ENCODE measurements around the gene CFAP54. TPM values are rescaled to one million over a fixed set of nuclear protein-coding genes. Genes with fewer than 3 reads are reported as not detected.

The CFAP54 gene
- total and polyA plus RNA-seq, 2 experiments from 2014 or later: 0.07 to 0.76 TPM

DNA sequence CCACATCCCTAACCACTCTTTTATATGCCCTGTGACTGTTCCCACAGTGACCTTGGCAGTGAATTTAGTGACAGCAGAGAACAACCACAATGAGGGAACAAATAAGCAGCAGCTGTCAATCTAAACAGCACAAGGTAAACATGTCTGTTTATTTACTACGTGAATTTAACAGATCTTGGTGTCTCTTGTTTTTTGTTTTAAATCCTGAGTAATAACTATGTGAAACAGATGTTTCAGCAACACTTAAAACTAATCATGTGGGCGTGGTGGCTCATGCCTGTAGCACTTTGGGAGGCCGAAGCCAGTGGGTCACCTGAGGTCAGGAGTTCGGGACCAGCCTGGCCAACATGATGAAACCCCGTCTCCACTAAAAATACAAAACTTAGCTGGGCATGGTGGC, 17.0 kb upstream of the CFAP54 start:
- no peaks in the 10 kb centered on the region for H4K20me1 ChIP-seq (replicated peaks; ENCODE audit: insufficient read depth)
- no peak overlapping the region for H3K27ac ChIP-seq (ENCODE audit: low read depth)
- no peaks in the 10 kb centered on the region for H3K9me2 ChIP-seq (ENCODE audit: insufficient read depth)
- H3K27me3 ChIP-seq (ENCODE audit: insufficient read depth): no peaks in the 10 kb centered on the region
- Mint-ChIP-seq H3K9me3 (no peaks in the 10 kb centered on the region), H3K4me1 (no peaks in the 10 kb centered on the region), H3K27me3 (ENCODE audit: insufficient read depth, low read depth, poor library complexity) (no peaks in the 10 kb centered on the region), H3K4me3 (no peak overlapping the region), H3K36me3 (ENCODE audit: low read depth) (no peaks in the 10 kb centered on the region), H3K27ac (no peak overlapping the region)
- H3K79me2 ChIP-seq (replicated peaks; ENCODE audit: insufficient read depth): no peaks in the 10 kb centered on the region
- no peak overlapping the region for H2AFZ ChIP-seq
- TF ChIP-seq NANOG (IDR thresholded peaks at IDR 0.05; ENCODE audit: borderline replicate concordance) (no peak), CREB1 (CRISPR knock-in tag; IDR thresholded peaks at IDR 0.05; ENCODE audit: low read depth) (no peak), EZH2 (IDR thresholded peaks at IDR 0.05; ENCODE audit: low read depth, unreplicated experiment) (no peak), JUNB (IDR thresholded peaks at IDR 0.05; ENCODE audit: unreplicated experiment) (no peak), POLR2AphosphoS5 (IDR thresholded peaks at IDR 0.05; ENCODE audit: low read depth) (no peak), ZNF331 (CRISPR knock-in tag; IDR thresholded peaks at IDR 0.05; ENCODE audit: low read depth) (no peak), EZH2phosphoT487 (IDR thresholded peaks at IDR 0.05; ENCODE audit: unreplicated experiment) (no peak), STAT1 (IDR thresholded peaks at IDR 0.05; ENCODE audit: unreplicated experiment) (no peak), ZNF114 (CRISPR knock-in tag; IDR thresholded peaks at IDR 0.05) (no peak)
- TF ChIP-seq, protein P1, sequence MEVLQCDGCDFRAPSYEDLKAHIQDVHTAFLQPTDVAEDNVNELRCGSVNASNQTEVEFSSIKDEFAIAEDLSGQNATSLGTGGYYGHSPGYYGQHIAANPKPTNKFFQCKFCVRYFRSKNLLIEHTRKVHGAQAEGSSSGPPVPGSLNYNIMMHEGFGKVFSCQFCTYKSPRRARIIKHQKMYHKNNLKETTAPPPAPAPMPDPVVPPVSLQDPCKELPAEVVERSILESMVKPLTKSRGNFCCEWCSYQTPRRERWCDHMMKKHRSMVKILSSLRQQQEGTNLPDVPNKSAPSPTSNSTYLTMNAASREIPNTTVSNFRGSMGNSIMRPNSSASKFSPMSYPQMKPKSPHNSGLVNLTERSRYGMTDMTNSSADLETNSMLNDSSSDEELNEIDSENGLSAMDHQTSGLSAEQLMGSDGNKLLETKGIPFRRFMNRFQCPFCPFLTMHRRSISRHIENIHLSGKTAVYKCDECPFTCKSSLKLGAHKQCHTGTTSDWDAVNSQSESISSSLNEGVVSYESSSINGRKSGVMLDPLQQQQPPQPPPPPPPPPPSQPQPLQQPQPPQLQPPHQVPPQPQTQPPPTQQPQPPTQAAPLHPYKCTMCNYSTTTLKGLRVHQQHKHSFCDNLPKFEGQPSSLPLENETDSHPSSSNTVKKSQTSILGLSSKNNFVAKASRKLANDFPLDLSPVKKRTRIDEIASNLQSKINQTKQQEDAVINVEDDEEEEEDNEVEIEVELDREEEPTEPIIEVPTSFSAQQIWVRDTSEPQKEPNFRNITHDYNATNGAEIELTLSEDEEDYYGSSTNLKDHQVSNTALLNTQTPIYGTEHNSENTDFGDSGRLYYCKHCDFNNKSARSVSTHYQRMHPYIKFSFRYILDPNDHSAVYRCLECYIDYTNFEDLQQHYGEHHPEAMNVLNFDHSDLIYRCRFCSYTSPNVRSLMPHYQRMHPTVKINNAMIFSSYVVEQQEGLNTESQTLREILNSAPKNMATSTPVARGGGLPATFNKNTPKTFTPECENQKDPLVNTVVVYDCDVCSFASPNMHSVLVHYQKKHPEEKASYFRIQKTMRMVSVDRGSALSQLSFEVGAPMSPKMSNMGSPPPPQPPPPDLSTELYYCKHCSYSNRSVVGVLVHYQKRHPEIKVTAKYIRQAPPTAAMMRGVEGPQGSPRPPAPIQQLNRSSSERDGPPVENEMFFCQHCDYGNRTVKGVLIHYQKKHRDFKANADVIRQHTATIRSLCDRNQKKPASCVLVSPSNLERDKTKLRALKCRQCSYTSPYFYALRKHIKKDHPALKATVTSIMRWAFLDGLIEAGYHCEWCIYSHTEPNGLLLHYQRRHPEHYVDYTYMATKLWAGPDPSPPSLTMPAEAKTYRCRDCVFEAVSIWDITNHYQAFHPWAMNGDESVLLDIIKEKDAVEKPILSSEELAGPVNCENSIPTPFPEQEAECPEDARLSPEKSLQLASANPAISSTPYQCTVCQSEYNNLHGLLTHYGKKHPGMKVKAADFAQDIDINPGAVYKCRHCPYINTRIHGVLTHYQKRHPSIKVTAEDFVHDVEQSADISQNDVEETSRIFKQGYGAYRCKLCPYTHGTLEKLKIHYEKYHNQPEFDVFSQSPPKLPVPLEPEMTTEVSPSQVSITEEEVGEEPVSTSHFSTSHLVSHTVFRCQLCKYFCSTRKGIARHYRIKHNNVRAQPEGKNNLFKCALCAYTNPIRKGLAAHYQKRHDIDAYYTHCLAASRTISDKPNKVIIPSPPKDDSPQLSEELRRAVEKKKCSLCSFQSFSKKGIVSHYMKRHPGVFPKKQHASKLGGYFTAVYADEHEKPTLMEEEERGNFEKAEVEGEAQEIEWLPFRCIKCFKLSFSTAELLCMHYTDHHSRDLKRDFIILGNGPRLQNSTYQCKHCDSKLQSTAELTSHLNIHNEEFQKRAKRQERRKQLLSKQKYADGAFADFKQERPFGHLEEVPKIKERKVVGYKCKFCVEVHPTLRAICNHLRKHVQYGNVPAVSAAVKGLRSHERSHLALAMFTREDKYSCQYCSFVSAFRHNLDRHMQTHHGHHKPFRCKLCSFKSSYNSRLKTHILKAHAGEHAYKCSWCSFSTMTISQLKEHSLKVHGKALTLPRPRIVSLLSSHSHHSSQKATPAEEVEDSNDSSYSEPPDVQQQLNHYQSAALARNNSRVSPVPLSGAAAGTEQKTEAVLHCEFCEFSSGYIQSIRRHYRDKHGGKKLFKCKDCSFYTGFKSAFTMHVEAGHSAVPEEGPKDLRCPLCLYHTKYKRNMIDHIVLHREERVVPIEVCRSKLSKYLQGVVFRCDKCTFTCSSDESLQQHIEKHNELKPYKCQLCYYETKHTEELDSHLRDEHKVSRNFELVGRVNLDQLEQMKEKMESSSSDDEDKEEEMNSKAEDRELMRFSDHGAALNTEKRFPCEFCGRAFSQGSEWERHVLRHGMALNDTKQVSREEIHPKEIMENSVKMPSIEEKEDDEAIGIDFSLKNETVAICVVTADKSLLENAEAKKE (CRISPR knock-in tag; IDR thresholded peaks at IDR 0.05): no peak
- TF ChIP-seq, protein P2, sequence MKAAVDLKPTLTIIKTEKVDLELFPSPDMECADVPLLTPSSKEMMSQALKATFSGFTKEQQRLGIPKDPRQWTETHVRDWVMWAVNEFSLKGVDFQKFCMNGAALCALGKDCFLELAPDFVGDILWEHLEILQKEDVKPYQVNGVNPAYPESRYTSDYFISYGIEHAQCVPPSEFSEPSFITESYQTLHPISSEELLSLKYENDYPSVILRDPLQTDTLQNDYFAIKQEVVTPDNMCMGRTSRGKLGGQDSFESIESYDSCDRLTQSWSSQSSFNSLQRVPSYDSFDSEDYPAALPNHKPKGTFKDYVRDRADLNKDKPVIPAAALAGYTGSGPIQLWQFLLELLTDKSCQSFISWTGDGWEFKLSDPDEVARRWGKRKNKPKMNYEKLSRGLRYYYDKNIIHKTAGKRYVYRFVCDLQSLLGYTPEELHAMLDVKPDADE (IDR thresholded peaks at IDR 0.05): no peak
- TF ChIP-seq, protein P3, sequence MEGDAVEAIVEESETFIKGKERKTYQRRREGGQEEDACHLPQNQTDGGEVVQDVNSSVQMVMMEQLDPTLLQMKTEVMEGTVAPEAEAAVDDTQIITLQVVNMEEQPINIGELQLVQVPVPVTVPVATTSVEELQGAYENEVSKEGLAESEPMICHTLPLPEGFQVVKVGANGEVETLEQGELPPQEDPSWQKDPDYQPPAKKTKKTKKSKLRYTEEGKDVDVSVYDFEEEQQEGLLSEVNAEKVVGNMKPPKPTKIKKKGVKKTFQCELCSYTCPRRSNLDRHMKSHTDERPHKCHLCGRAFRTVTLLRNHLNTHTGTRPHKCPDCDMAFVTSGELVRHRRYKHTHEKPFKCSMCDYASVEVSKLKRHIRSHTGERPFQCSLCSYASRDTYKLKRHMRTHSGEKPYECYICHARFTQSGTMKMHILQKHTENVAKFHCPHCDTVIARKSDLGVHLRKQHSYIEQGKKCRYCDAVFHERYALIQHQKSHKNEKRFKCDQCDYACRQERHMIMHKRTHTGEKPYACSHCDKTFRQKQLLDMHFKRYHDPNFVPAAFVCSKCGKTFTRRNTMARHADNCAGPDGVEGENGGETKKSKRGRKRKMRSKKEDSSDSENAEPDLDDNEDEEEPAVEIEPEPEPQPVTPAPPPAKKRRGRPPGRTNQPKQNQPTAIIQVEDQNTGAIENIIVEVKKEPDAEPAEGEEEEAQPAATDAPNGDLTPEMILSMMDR (conservative IDR thresholded peaks at IDR 0.05; ENCODE audit: low read depth in 2 of 2): no peak
- TF ChIP-seq, protein P4, sequence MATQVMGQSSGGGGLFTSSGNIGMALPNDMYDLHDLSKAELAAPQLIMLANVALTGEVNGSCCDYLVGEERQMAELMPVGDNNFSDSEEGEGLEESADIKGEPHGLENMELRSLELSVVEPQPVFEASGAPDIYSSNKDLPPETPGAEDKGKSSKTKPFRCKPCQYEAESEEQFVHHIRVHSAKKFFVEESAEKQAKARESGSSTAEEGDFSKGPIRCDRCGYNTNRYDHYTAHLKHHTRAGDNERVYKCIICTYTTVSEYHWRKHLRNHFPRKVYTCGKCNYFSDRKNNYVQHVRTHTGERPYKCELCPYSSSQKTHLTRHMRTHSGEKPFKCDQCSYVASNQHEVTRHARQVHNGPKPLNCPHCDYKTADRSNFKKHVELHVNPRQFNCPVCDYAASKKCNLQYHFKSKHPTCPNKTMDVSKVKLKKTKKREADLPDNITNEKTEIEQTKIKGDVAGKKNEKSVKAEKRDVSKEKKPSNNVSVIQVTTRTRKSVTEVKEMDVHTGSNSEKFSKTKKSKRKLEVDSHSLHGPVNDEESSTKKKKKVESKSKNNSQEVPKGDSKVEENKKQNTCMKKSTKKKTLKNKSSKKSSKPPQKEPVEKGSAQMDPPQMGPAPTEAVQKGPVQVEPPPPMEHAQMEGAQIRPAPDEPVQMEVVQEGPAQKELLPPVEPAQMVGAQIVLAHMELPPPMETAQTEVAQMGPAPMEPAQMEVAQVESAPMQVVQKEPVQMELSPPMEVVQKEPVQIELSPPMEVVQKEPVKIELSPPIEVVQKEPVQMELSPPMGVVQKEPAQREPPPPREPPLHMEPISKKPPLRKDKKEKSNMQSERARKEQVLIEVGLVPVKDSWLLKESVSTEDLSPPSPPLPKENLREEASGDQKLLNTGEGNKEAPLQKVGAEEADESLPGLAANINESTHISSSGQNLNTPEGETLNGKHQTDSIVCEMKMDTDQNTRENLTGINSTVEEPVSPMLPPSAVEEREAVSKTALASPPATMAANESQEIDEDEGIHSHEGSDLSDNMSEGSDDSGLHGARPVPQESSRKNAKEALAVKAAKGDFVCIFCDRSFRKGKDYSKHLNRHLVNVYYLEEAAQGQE (IDR thresholded peaks at IDR 0.05; ENCODE audit: unreplicated experiment): no peak
- H3K4me2 ChIP-seq: no peak overlapping the region
- no peaks in the 10 kb centered on the region for H3K4me1 ChIP-seq (ENCODE audit: insufficient read depth)
- no peaks in the 10 kb centered on the region for H3K36me3 ChIP-seq (ENCODE audit: insufficient read depth)
- H3F3A ChIP-seq (replicated peaks; ENCODE audit: low read depth): no peaks in the 10 kb centered on the region
- no peak overlapping the region for H3K4me3 ChIP-seq
- ATAC-seq: no peak
- DNase-seq (ENCODE audit: low spot score): no peak
